ENCODE data around the gene SERPINI1. TPM values are rescaled to one million over a fixed set of nuclear protein-coding genes. Genes with fewer than 3 reads are reported as not detected.

The SERPINI1 gene
- total RNA-seq, 6 experiments from 2014 or later, result 2.2 to 6.2 (median 2.6) TPM

DNA sequence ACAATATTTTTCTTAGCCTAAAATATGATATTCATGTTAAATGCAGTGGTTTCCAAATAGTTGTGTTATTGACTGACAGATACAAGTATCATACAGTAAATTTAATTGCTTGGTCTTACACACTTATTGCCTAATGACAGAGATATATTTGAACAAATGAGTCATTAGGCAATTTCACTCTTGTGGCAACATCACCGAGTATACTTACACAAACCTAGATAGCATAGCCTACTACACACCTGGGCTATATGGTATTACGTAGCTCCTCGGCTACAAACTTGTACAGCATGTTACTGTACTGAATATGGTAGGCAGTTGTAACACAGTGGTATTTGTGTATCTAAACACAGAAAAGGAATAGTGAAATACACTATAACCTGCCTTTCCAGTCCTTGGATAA is 50.3 kb downstream of the SERPINI1 start:
- Mint-ChIP-seq H3K4me3 (no peak overlapping the region), H3K4me1 (ENCODE audit: low read depth) (no peaks in the 10 kb centered on the region), H3K36me3 (ENCODE audit: low read depth) (no peaks in the 10 kb centered on the region), H3K9me3 (peaks cover 18% of the 10 kb centered on the region), H3K27ac (no peak overlapping the region), H3K27me3 (ENCODE audit: insufficient read depth) (no peaks in the 10 kb centered on the region)
- DNase-seq, result no peak
- TF ChIP-seq, protein P1, sequence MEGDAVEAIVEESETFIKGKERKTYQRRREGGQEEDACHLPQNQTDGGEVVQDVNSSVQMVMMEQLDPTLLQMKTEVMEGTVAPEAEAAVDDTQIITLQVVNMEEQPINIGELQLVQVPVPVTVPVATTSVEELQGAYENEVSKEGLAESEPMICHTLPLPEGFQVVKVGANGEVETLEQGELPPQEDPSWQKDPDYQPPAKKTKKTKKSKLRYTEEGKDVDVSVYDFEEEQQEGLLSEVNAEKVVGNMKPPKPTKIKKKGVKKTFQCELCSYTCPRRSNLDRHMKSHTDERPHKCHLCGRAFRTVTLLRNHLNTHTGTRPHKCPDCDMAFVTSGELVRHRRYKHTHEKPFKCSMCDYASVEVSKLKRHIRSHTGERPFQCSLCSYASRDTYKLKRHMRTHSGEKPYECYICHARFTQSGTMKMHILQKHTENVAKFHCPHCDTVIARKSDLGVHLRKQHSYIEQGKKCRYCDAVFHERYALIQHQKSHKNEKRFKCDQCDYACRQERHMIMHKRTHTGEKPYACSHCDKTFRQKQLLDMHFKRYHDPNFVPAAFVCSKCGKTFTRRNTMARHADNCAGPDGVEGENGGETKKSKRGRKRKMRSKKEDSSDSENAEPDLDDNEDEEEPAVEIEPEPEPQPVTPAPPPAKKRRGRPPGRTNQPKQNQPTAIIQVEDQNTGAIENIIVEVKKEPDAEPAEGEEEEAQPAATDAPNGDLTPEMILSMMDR (IDR thresholded peaks at IDR 0.05), result no peak

DNA sequence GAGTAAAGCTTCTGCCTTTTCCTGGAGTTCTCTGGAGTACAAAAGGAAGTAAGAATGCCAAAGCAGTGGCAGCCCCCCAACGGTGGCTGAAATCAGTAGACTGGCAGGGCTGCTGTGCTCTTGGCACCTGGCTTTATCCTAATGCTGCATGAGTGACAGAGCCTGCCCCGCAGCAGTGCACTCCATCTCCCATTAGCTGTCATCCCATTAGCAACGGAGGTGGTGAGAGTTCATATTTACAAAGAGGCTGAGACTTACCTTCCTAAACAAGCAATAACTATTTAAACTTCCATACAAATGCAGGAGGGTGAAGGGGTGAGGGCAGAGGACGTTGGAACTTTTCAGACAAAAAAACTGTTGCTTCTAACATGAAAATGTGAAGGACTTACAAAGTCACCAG is 51.9 kb downstream of the SERPINI1 start:
- Mint-ChIP-seq H3K27me3 (ENCODE audit: insufficient read depth) (no peaks in the 10 kb centered on the region), H3K4me1 (ENCODE audit: low read depth) (no peaks in the 10 kb centered on the region), H3K36me3 (ENCODE audit: low read depth) (no peaks in the 10 kb centered on the region), H3K4me3 (no peak overlapping the region), H3K27ac (no peak overlapping the region), H3K9me3 (peaks cover 17% of the 10 kb centered on the region)
- DNase-seq, result no peak
- TF ChIP-seq, protein P1 (IDR thresholded peaks at IDR 0.05), result no peak

DNA sequence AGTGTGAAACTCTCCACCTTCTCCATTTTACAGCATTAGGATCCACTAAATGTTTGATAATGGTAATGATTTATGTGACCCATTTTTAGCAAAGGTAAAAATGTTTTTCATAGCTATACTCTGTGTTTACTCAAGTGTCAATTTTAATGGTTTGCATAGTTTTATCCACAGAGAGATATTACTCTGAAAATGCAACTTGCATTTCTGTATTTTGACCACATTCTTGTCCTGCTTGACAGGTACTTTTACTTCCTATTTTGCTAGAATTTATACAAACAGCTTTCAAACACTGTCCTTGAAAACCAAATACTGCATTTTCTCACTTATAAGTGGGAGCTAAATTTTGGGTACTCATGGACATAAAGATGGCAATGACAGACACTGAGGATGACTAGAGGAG is 62.9 kb downstream of the SERPINI1 start:
- DNase-seq, result no peak
- peaks cover 3% of the 10 kb centered on the region; the same call in 1 of the 2 replicates for H3K27me3 Mint-ChIP-seq (ENCODE audit: insufficient read depth)
- no peaks in the 10 kb centered on the region for H3K36me3 Mint-ChIP-seq (ENCODE audit: low read depth)
- H3K27ac Mint-ChIP-seq, result no peak overlapping the region
- peaks cover 9% of the 10 kb centered on the region for H3K9me3 Mint-ChIP-seq
- no peaks in the 10 kb centered on the region for H3K4me1 Mint-ChIP-seq (ENCODE audit: low read depth)
- no peak overlapping the region for H3K4me3 Mint-ChIP-seq
- TF ChIP-seq, protein P1 (IDR thresholded peaks at IDR 0.05), result no peak

DNA sequence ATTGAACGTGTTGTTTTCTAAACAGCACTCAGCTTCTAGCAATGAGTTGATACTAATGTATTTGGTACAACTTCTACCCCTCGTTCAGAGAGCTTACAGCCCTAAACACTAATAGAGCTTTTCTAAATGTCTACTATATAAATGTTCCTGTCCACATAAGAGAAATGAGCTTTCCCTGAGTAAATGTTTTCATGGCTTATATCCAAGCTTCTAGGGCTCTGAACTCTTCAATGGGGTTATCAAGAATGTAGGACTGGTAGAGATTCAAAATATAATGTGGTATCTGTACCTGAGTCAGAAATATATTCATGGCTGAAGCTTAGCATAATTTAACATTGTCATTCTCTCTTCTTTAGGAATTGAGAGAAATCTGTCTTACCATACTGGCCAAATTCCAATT is 73.4 kb downstream of the SERPINI1 start:
- Mint-ChIP-seq H3K4me3 (no peak overlapping the region), H3K36me3 (ENCODE audit: low read depth) (no peaks in the 10 kb centered on the region), H3K4me1 (ENCODE audit: low read depth) (no peaks in the 10 kb centered on the region), H3K27ac (no peak overlapping the region), H3K9me3 (no peaks in the 10 kb centered on the region), H3K27me3 (ENCODE audit: insufficient read depth) (no peaks in the 10 kb centered on the region; the same call in 1 of the 2 replicates)
- TF ChIP-seq, protein P1 (IDR thresholded peaks at IDR 0.05), result no peak
- no peak for DNase-seq

DNA sequence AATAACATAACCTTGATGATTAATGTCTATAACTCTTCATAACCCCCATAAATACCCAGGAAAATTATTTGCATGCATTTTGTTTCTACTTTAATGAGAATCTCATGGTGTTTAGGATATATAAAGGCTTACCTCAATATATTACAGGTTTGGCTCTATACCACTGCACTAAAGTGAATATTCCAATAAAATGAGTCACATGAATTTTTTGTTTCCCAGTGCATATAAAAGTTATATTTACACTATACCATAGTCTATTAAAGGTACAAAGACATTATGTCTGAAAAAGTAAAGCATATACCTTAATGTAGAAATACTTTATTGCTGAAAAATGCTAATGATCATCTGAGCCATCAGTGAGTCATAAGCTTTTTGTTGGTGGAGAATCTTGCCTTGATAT is 74.7 kb downstream of the SERPINI1 start:
- Mint-ChIP-seq H3K4me3 (no peak overlapping the region), H3K27me3 (ENCODE audit: insufficient read depth) (no peaks in the 10 kb centered on the region), H3K36me3 (ENCODE audit: low read depth) (no peaks in the 10 kb centered on the region), H3K9me3 (no peaks in the 10 kb centered on the region), H3K4me1 (ENCODE audit: low read depth) (no peaks in the 10 kb centered on the region), H3K27ac (no peak overlapping the region)
- TF ChIP-seq, protein P1 (IDR thresholded peaks at IDR 0.05), result no peak
- no peak for DNase-seq

DNA sequence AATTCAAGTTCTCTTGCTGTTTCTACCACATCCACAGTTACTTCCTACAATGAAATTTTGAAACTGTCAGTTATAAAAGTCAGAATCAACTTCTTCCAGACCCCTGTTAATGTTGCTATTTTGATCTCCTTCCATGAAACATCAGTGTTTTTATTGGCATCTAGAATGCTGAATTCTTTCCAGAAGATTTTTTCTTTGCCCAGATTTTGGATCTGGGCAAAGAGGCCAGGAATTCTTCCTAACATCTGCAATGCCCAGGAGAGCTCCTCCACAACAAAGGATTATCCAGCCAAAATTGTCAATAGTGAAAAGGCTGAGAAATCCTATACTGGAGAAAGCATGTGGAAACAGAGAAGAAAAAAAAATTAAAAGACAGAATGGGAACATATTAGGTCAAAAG is 75.5 kb downstream of the SERPINI1 start:
- no peaks in the 10 kb centered on the region for H3K4me1 Mint-ChIP-seq (ENCODE audit: low read depth)
- H3K4me3 Mint-ChIP-seq, result no peak overlapping the region
- TF ChIP-seq, protein P1 (IDR thresholded peaks at IDR 0.05), result no peak
- no peaks in the 10 kb centered on the region for H3K36me3 Mint-ChIP-seq (ENCODE audit: low read depth)
- no peaks in the 10 kb centered on the region for H3K27me3 Mint-ChIP-seq (ENCODE audit: insufficient read depth)
- no peak for DNase-seq
- no peaks in the 10 kb centered on the region for H3K9me3 Mint-ChIP-seq
- H3K27ac Mint-ChIP-seq, result no peak overlapping the region

Measured in HFFc6 (cell line).